Activated CD8-positive, alpha-beta memory T cell treated with anti-CD3 and anti-CD28 coated beads for 1 hour (primary cell): ENCODE measurements around the gene SPP2.

Experiments used
- DNase-seq, 2 donors: peaks; one replicate each; pipeline ENCODE4 v3.0.0-alpha.2; 2020; ENCODE audit warnings: low read depth in 1 of 2; ENCODE audit errors: extremely low read depth in 1 of 2

SPP2 gene

DNA sequence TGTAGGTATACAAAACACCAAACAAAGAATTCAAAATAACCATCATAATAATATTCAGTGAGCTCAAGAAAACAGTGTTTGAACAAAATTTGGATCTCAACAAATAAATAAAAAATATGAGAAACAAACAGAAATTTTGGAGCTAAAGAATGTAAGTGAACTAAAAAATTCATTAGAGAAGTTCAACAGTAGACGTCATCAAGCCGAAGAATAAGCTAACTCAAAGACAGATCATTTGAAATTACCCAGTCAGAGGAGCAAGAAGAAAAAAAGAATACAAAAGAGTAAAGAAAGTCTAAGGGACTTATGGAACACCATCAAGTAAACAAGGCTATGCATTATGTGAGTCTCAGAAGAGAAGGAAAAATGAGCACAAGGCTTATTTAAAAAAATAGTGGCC is 16.6 kb upstream of the SPP2 start:
- DNase-seq, result no peak

- no peak for DNase-seq
These were observed 12.3 kb upstream of the SPP2 start for GRCh38 chr2:234038076-234038802.

DNA sequence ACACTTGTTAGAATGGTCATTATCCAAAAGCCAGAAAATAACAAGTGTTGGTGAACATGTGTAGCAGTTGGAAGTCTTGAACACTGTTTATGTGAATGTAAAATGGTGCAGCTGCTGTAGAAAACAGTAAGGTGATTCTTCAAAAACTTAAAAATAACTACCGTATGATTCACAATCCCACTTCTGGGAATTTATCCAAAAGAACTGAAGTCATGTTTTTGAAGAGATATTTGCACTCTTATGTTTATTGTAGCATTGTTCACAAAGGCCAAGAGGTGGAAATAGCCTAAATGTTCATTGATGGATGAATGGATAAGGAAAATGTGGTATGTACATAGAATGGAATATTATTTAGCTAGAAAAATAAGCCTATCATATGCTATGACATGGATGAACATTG is 6.3 kb upstream of the SPP2 start:
- no peak for DNase-seq

DNA sequence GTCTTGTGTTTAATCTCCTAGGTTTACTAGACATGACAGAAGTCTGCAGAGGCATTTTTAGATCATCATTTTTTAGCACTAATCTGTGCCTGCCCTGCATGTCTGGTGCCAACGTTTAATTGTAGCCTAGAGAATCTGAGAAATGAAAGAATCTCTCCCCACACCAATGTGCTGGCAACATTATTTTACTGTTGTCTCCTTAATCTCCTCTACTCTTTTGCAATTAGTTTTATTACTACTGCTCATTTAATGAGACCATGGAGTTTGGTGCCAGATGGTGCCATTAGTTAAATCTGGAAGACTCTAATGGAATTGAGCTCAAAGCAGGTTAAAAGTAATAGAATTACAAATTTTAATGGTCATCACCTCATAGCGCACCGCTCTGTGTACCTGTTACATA is 4.0 kb upstream of the SPP2 start:
- no peak for DNase-seq

DNA sequence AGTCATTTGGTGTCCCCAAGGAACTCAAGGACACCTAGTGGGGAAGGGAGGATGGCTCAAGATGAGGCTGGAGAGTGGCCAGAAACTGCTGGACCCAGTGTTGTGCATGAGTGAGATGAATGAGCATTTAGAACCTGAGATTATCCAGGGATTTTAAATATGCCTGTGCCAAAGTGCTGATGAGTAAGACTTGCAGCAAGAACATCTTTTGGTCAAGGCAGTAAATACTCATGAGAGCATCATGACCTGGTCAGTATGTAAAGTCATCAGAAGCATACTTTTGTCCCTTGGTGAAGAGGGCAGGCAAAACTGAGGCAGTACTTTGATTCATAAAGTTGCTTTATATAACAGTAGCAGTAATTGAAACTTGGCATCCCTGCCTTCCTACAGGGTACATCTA is 3.1 kb upstream of the SPP2 start:
- no peak for DNase-seq

DNA sequence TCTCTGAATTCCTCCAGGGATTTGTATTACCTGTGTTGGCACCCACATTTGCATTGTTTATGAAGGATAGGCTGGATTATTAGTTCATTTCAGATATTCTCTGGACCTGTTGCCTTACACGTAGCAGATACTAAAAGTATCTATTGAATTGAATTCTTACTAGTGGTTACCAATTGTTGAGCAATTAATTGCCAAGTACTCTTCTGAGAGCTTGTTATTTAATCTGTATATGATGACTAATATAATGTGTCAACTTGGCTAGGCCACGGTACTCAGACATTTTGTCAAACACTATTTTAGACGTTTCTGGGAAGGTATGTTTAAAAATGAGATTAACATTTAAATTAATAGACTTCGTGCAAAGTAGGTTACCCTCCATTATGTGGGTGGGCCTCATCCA is 2.5 kb upstream of the SPP2 start:
- DNase-seq, result no peak

GRCh38 chr2:234051374-234052070 is 1.0 kb downstream of the SPP2 start:
- no peak for DNase-seq

- no peak for DNase-seq
These were observed 8.4 kb downstream of the SPP2 start for GRCh38 chr2:234058881-234059280.

GRCh38 chr2:234060236-234060635 is 9.7 kb downstream of the SPP2 start:
- no peak for DNase-seq

DNA sequence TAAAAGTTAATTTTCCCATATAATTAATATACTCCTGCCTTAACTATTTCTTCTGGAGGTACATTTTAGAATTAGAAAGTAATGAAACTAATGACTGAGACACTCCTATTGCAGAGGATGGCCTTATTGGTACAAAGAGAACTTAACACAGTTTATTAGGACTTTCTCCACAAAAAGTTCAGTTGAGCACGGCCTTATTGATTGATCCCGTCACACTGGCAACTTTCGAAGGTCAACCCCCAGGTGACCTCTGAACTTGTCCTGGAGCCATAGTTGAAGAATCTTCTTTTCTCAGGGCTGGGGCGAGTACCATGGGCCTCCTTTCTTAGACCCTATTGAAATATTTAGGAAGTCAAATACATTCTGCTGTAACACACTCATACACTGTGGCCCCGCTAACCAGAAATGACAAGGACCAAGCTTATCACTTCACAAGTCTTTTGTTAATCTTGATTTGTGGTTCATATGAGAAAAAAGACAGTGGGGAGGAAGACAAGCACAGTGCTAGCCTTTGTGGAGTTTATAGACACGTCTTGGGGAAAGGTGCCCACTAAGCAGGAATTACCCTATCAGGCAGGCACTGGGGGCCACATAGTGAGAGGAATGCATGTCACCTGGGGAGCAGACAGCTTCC is 11.2 kb downstream of the SPP2 start:
- DNase-seq, result no peak

GRCh38 chr2:234066587-234066986 is 16.1 kb downstream of the SPP2 start:
- no peak for DNase-seq

DNA sequence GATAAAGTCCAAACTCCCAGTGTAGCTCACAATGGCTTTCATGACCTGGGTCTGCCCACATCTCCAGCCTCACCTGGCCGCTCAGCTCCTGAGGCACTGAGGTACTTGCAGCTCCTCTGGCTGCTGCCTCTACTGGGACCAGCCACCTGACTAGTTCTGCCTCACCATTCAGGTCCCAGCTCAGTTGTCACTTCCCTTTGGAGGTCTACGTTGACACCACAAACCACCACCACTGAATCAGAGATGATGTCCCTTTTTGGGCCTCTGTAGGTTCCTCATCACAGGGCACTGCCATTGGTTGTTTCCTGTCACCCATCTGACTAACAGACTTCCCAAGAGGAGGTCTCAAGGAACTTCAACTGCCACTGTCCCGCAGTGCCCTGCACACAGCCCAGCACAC is 21.2 kb downstream of the SPP2 start:
- DNase-seq, result no peak

DNA sequence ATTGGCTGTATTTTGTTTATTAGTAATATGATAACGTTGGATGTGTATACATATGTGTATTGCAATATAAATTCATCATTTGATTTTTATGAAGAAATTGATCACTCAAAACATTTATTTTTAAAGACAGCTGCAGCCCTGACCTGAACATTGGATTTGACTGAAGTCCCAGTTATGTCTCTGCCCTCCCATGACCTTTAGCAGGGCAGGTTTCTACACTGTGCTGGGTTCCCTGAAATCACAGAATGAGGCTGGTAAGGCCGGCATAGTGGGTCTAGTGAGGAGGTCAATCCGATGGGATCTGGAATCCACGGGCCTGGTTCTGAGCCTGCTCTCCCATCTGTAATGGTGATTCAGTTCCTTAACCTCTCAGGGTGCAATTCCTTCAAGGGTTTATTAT is 22.0 kb downstream of the SPP2 start:
- no peak for DNase-seq

DNA sequence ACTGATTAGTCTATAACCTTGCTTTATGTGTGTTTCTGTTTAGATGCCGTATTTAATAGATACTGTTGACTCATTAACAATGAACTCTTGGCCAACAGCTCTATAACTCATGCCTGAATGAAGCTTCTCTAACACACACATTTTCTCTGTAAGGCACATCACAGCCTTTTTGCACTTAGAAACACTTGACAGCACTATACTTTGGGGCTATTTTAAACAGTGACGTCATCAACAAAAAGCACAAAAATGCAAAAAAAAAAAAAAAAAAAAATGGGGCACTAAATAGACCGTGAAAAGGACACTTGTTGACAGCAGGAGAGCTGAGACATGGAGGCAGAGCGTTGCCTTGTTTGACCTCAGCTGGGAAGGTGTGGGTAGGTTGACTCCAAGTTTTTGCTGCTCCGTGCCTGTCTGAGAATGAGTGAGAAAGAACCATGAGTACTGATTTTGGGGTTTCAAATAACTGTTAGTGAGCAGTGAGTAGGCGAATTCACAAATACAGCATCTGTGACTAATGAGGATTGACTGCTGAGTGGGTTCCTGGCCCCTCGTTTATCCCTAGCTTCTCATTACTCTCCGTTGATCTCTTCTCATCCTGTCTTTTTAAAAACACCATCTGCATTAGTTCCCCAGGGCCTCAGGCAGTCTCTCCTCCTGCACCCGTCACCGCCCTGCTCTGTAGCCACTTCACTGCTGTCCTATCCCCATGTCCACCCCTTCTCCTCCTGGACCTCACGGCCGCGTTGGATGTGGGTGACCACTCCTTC is 24.4 kb downstream of the SPP2 start:
- DNase-seq, result no peak

DNA sequence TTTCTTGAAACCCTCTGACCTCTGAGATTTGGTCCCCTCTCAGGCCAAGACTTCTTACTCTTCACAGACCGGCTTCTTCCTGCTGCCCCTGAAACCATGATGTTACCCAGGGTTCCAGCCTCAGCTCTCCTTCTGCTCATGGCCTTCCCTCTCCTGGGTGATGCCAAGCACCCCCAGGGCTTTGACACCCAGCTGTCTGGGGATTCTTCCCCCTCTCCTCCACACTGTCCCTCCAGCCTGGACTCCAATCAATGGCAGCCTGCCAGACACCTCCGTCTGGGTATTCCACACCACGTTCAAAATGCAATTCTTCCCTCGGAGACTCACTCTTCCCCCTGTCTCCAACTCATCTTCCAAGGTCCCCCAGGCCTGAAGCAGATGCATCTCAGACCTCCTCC is 25.0 kb downstream of the SPP2 start:
- no peak for DNase-seq

GRCh38 chr2:234075947-234076346 is 25.4 kb downstream of the SPP2 start:
- DNase-seq, result no peak

GRCh38 chr2:234076451-234076850 is 25.9 kb downstream of the SPP2 start:
- DNase-seq, result no peak

DNA sequence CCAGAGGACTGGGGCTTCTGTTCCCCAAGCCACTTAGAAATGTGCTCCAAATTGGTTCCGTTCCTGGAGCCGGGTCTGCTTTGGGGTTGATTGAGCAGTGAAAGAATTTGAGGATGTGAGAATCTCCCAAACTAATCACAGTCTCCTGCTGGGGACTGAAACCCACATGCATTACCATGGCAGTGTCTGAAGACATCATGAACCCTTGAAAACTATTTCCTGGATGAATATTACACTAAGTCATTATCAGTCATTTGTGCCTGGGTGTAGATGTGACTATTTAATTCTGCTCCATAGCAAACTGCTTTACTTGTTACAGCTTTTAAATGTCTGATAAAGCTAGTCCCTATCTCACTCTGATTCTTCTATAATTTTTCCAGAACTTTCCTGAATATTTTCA is 27.6 kb downstream of the SPP2 start:
- DNase-seq, result no peak

DNA sequence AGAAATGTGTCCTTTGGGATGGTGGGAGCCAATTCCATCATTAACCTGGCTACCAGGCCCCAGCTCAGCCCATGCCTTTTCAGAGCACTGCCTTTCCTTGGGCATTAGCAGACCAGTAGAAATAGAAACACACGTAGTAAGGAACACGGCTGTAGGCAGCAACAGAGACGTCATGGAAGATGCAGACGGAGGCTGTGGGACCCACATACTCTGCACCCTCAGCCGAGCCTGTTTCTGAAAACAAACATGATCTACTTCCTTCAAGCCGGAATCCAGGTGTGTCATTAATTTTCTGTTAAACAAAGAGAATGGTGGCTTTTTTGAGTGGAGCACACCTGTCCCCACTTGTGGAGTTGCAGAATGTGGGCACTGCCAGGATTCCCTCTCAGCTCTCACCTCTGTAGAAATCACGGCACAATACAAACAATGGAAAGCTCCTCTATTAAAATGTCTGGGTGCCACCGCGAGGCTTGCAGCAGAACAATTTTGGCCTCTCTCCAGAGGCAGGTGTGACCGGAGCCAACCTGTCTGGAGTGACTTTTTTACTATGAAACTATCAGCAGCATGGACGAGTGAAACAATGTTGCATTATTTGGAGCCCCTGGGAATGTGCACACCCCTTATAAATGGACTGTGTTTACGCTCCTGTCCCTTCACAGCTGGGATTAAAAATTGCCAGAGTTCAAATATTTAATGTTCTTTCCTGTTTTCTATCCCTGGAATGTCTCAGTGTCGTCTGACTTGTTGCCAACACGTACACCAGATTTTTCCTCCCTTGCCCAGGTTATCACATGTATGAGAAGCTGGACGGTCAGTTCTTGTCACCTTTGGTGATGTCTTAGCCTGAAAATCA is 31.7 kb downstream of the SPP2 start:
- no peak for DNase-seq

- no peak for DNase-seq
These were observed 33.3 kb downstream of the SPP2 start for GRCh38 chr2:234083572-234084348.
